Stimulated activated CD8-positive, alpha-beta memory T cell treated with anti-CD3 and anti-CD28 coated beads, Interleukin-12 subunit alpha, Interleukin-12 subunit beta, amount 100 ng/mL, for 1 hour (primary cell): ENCODE measurements around the gene PTGER1.
"Not testable (repeated sequence)": the region's sequence is repeated elsewhere in the genome, so short reads cannot be mapped to it uniquely, and the experiment has no call there.

Source experiments
- DNase-seq: peaks from one replicate; pipeline ENCODE4 v3.0.0-alpha.2; 2020; ENCODE audit warnings: low read depth

PTGER1 gene

GRCh38 chr19:14475251-14476073 lies at the start of gene PTGER1:
TSS of gene PTGER1 (minus strand) at chr19:14475354. CDS start at chr19:14474320, 1,034 bp downstream.
- DNase-seq = no peak

- no peak for DNase-seq
These were observed 45.4 kb upstream of the PTGER1 start for GRCh38 chr19:14520543-14520942.

GRCh38 chr19:14519860-14520407 lies 44.8 kb upstream of the PTGER1 start:
- DNase-seq = no peak

GRCh38 chr19:14519245-14519859 lies 44.2 kb upstream of the PTGER1 start:
- no peak for DNase-seq

- DNase-seq = no peak
These were observed 42.8 kb upstream of the PTGER1 start, which contains the start of gene DNAJB1 for GRCh38 chr19:14517840-14518505. TSS of gene DNAJB1 (minus strand) at chr19:14518397. CDS start at chr19:14518349, 48 bp downstream.

- DNase-seq = no peak
These were observed 42.3 kb upstream of the PTGER1 start for GRCh38 chr19:14517446-14517839.

GRCh38 chr19:14516746-14517438 lies 41.7 kb upstream of the PTGER1 start:
- no peak for DNase-seq

- DNase-seq = no peak
These were observed 40.9 kb upstream of the PTGER1 start for GRCh38 chr19:14516048-14516534.

- no peak for DNase-seq
These were observed 40.4 kb upstream of the PTGER1 start for GRCh38 chr19:14515501-14516047.

GRCh38 chr19:14514215-14514863 lies 39.2 kb upstream of the PTGER1 start:
- no peak for DNase-seq

GRCh38 chr19:14512406-14512961 lies 37.3 kb upstream of the PTGER1 start:
- no peak for DNase-seq

- no peak for DNase-seq
These were observed 36.1 kb upstream of the PTGER1 start for GRCh38 chr19:14511229-14511593.

- DNase-seq = no peak
These were observed 35.4 kb upstream of the PTGER1 start for GRCh38 chr19:14510311-14511228.

GRCh38 chr19:14507704-14508542 lies 32.8 kb upstream of the PTGER1 start:
- no peak for DNase-seq

GRCh38 chr19:14505488-14506239 lies 30.5 kb upstream of the PTGER1 start:
- peak; percentile 57 for DNase-seq

GRCh38 chr19:14504575-14504974 lies 29.4 kb upstream of the PTGER1 start:
- DNase-seq = not testable (repeated sequence)

- no peak for DNase-seq
These were observed 28.1 kb upstream of the PTGER1 start for GRCh38 chr19:14503285-14503684.
